NCI-H345 (cell line): ENCODE data around the gene FSTL3.
"Not testable (repeated sequence)": the region's sequence is repeated elsewhere in the genome, so short reads cannot be mapped to it uniquely, and the experiment has no call there.

Experiments
- DNase-seq: peaks from one replicate; lab custom pipeline; 2025; lab: John Stamatoyannopoulos, UW

Gene FSTL3

GRCh38 chr19:711254-711653 lies 35.1 kb downstream of the FSTL3 start:
- DNase-seq, result no peak

- no peak for DNase-seq
Observed at GRCh38 chr19:715347-715746, 39.2 kb downstream of the FSTL3 start.

- no peak for DNase-seq
Observed at GRCh38 chr19:718251-718951, 42.2 kb downstream of the FSTL3 start.

GRCh38 chr19:718991-719512 lies 42.9 kb downstream of the FSTL3 start:
- DNase-seq, result no peak

GRCh38 chr19:719636-720344 lies 43.6 kb downstream of the FSTL3 start:
- DNase-seq, result no peak

- DNase-seq, result no peak
Observed at GRCh38 chr19:720345-721160, 44.4 kb downstream of the FSTL3 start.

GRCh38 chr19:722553-723101 lies 46.4 kb downstream of the FSTL3 start:
- DNase-seq, result no peak

GRCh38 chr19:723247-723646 lies 47.1 kb downstream of the FSTL3 start:
- no peak for DNase-seq

GRCh38 chr19:723714-724113 lies 47.5 kb downstream of the FSTL3 start:
- DNase-seq, result no peak

- no peak for DNase-seq
Observed at GRCh38 chr19:725461-726089, 49.4 kb downstream of the FSTL3 start.

- DNase-seq, result no peak
Observed at GRCh38 chr19:726993-727956, 51.1 kb downstream of the FSTL3 start.

GRCh38 chr19:728011-728410 lies 51.8 kb downstream of the FSTL3 start:
- DNase-seq, result no peak

- not testable (repeated sequence) for DNase-seq
Observed at GRCh38 chr19:729564-729963, 53.4 kb downstream of the FSTL3 start.

GRCh38 chr19:729965-730668 lies 53.9 kb downstream of the FSTL3 start:
- no peak for DNase-seq

GRCh38 chr19:731000-731399 lies 54.8 kb downstream of the FSTL3 start:
- no peak for DNase-seq

- DNase-seq, result no peak
Observed at GRCh38 chr19:732148-733069, 56.2 kb downstream of the FSTL3 start.
